Vagina (tissue), 2 donors: ENCODE results near the gene MED15. TPM values are rescaled to one million over a fixed set of nuclear protein-coding genes. Genes with fewer than 3 reads are reported as not detected.

ENCODE experiments used
- DNase-seq, 2 donors: peaks; one replicate each; pipeline ENCODE4 v3.0.0-alpha.2; 2017; ENCODE audit errors: extremely low spot score in 2 of 2
- H3K27ac ChIP-seq: fragments of 200-600 bp; sonication (generic); one replicate; pipeline ENCODE4 v1.5.1; 2019
- H3K27me3 ChIP-seq: fragments of 200-600 bp; sonication (generic); one replicate; pipeline ENCODE4 v1.5.1; 2019
- H3K36me3 ChIP-seq, 2 donors: fragments of 200-600 bp; sonication (generic); one replicate each; pipeline ENCODE4 v1.5.1; 2017 to 2019
- H3K4me1 ChIP-seq: fragments of 200-600 bp; sonication (generic); one replicate; pipeline ENCODE4 v1.5.1; 2019
- H3K4me3 ChIP-seq, 2 donors: fragments of 200-600 bp; sonication (generic); 1 replicate in 1 of 2; 2 replicates in 1 of 2; pipeline ENCODE4 v1.5.1; 2016 to 2019
- H3K9me3 ChIP-seq: fragments of 200-600 bp; sonication (generic); one replicate; pipeline ENCODE4 v1.5.1; 2019
- POLR2A ChIP-seq, 2 donors: fragments of 450-650 bp; IDR thresholded peaks; one replicate each; pipeline ENCODE4 v1.6.1; 2017; ENCODE audit warnings: antibody characterized with exemption in 2 of 2, mild to moderate bottlenecking in 2 of 2, moderate library complexity in 2 of 2
- POLR2AphosphoS5 ChIP-seq, 2 donors: sonication (generic); formaldehyde crosslinking; IDR thresholded peaks; one replicate each; pipeline ENCODE4 v1.9.0; 2017; ENCODE audit warnings: antibody characterized with exemption in 2 of 2, mild to moderate bottlenecking in 2 of 2, low read depth in 1 of 2; ENCODE audit not compliant: insufficient read depth in 1 of 2
- intact Hi-C: fragments of 100-400 bp; cut with DNase I; formaldehyde crosslinking; loops from one replicate; pipeline ENCODE4 v1.15.1; 2023
- total RNA-seq: library from RNA; depleted of rRNA; stranded (reverse); fragments of >200 nt; gene quantifications from one replicate; pipeline ENCODE4 v1.2.3, GENCODE V29; 2016
- TF ChIP-seq, protein P1 (sequence below), 3 experiments: fragments of 450-650 bp in 2 of 3; fragments of 200-600 bp in 1 of 3; sonication (generic) in 1 of 3; IDR thresholded peaks; one replicate each; pipeline ENCODE4 v1.5.1; 2017 to 2019; ENCODE audit warnings: antibody characterized with exemption in 3 of 3, mild to moderate bottlenecking in 2 of 3, moderate library complexity in 2 of 3

MED15 gene
- total RNA-seq, 1 donor from 2014 or later = 72.2 TPM

DNA sequence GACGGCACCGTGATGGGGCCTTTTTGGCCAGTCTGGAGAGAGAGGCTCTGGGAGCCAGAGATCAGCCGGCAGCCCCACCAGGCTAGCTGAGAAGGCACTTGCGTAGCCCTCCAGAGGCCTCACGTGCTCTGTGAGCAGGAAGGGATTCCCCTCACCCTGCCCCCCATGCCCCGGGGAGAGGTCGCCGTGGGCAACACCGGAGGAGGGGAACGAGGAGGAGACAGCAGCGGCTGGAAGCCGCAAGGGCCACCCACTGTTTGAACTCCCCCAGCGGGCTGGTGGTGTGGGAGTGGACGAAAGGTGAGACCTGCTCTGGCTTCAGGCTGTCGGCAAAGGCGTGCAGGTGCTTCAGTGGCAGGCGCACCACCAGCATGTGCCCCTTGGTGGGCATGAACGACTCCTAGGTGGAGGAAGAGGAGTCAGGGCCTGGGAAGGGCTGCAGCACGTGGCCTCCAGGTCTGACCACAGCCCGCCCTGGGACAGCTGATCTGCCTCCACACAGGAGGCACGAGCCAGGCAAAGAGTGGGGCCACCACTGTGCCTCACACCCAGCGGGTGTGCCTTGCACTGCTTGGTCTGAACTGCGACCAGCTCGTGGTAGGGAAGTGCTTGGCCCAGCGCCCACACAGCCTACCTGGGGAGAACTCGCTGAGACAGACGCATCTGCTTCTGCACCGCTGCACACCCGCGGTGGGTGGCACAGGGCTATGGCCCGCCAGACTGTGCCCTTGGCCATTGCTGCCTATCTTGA, 99.9 kb downstream of the MED15 start:
- no peak for TF ChIP-seq POLR2AphosphoS5 (IDR thresholded peaks at IDR 0.05; ENCODE audit: insufficient read depth in 1 of 2, low read depth in 1 of 2)
- TF ChIP-seq POLR2A (IDR thresholded peaks at IDR 0.05) = no peak
- TF ChIP-seq, protein P1, sequence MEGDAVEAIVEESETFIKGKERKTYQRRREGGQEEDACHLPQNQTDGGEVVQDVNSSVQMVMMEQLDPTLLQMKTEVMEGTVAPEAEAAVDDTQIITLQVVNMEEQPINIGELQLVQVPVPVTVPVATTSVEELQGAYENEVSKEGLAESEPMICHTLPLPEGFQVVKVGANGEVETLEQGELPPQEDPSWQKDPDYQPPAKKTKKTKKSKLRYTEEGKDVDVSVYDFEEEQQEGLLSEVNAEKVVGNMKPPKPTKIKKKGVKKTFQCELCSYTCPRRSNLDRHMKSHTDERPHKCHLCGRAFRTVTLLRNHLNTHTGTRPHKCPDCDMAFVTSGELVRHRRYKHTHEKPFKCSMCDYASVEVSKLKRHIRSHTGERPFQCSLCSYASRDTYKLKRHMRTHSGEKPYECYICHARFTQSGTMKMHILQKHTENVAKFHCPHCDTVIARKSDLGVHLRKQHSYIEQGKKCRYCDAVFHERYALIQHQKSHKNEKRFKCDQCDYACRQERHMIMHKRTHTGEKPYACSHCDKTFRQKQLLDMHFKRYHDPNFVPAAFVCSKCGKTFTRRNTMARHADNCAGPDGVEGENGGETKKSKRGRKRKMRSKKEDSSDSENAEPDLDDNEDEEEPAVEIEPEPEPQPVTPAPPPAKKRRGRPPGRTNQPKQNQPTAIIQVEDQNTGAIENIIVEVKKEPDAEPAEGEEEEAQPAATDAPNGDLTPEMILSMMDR (IDR thresholded peaks at IDR 0.05) = no peak
- peaks cover 8% of the 10 kb centered on the region for H3K4me1 ChIP-seq
- H3K36me3 ChIP-seq = no peaks in the 10 kb centered on the region
- H3K9me3 ChIP-seq = no peaks in the 10 kb centered on the region
- H3K4me3 ChIP-seq = no peak overlapping the region
- no peaks in the 10 kb centered on the region for H3K27me3 ChIP-seq
- intact Hi-C loops = no loop called here
- no peak for DNase-seq
- H3K27ac ChIP-seq = no peak overlapping the region

DNA sequence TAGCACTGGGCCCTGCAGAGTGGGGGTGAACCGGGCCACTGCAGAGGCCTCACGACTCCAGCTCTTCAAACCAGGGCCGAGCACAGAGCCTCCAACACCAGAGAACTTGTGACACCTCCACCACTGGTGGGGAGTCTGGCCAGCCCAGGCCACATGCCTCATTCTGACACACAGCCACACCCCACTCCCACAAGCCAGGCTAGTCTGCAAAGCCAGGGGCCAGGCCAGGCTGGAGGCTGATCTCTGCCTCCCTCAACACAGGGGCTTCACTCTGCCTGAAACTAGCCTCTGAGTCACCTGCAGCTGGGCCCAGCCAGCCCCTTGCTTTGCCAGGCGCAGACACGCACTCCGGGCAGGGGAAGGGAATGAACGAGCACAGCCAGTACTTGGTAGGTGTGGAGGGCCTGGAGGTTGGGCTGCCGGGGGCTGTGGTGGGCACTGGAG, 102.9 kb downstream of the MED15 start:
- H3K4me1 ChIP-seq = peaks cover 8% of the 10 kb centered on the region
- no peaks in the 10 kb centered on the region for H3K9me3 ChIP-seq
- no peaks in the 10 kb centered on the region for H3K36me3 ChIP-seq
- TF ChIP-seq, protein P1 (IDR thresholded peaks at IDR 0.05) = no peak
- TF ChIP-seq POLR2AphosphoS5 (IDR thresholded peaks at IDR 0.05; ENCODE audit: insufficient read depth in 1 of 2, low read depth in 1 of 2) (no peak), POLR2A (IDR thresholded peaks at IDR 0.05) (no peak)
- DNase-seq = no peak
- intact Hi-C loops = no loop called here
- H3K27me3 ChIP-seq = no peaks in the 10 kb centered on the region
- no peak overlapping the region for H3K27ac ChIP-seq
- no peak overlapping the region for H3K4me3 ChIP-seq

DNA sequence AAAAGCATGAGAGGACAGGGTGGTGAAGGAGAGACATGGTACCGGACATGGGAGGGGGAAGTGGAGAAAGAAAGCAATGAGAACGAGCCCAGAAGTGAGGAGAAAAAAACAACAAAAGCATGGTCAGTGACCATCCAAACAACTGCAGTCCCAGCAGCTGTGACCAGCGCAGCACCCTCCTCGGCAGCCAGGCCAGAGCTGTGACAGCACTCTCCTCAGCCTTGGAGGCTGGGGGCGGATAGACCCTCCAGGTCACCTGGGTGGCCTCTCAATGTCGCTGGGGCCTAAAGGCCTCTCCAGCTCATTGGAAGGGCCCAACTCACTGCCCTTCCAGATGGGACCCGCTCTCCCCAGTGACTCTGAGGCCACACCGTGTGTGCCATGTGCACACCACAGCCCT, 103.3 kb downstream of the MED15 start:
- Histone ChIP-seq H3K9me3 (no peaks in the 10 kb centered on the region), H3K4me1 (peaks cover 4% of the 10 kb centered on the region), H3K36me3 (no peaks in the 10 kb centered on the region), H3K27me3 (no peaks in the 10 kb centered on the region), H3K4me3 (no peak overlapping the region), H3K27ac (no peak overlapping the region)
- intact Hi-C loops = no loop called here
- no peak for TF ChIP-seq POLR2AphosphoS5 (IDR thresholded peaks at IDR 0.05; ENCODE audit: insufficient read depth in 1 of 2, low read depth in 1 of 2)
- TF ChIP-seq, protein P1 (IDR thresholded peaks at IDR 0.05) = no peak
- no peak for TF ChIP-seq POLR2A (IDR thresholded peaks at IDR 0.05)
- no peak for DNase-seq

DNA sequence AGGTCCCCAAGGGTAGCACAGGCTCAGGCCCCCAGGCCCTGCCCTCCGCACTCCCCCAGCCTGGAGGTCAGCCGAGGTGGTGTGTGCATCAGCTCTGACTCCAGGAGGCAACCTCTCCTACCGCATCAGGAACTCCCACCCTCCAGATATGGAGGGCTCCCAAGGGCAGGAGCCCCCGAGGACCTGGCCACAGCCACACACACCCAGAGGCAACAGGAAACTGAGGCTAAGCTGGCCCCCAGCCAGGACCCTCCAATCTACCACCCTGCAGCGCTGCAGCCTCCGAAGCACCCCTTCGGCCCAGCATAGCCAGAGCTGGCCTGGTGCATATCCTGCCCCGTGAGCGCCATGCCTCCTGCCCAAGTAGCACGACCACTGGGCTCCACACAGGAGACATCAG, 104.0 kb downstream of the MED15 start:
- no peak for DNase-seq
- no peak overlapping the region for H3K4me3 ChIP-seq
- TF ChIP-seq POLR2A (IDR thresholded peaks at IDR 0.05) (no peak), POLR2AphosphoS5 (IDR thresholded peaks at IDR 0.05; ENCODE audit: insufficient read depth in 1 of 2, low read depth in 1 of 2) (no peak)
- TF ChIP-seq, protein P1 (IDR thresholded peaks at IDR 0.05) = no peak
- intact Hi-C loops = no loop called here
- H3K27me3 ChIP-seq = no peaks in the 10 kb centered on the region
- H3K9me3 ChIP-seq = no peaks in the 10 kb centered on the region
- no peaks in the 10 kb centered on the region for H3K4me1 ChIP-seq
- H3K27ac ChIP-seq = no peak overlapping the region
- H3K36me3 ChIP-seq = no peaks in the 10 kb centered on the region

DNA sequence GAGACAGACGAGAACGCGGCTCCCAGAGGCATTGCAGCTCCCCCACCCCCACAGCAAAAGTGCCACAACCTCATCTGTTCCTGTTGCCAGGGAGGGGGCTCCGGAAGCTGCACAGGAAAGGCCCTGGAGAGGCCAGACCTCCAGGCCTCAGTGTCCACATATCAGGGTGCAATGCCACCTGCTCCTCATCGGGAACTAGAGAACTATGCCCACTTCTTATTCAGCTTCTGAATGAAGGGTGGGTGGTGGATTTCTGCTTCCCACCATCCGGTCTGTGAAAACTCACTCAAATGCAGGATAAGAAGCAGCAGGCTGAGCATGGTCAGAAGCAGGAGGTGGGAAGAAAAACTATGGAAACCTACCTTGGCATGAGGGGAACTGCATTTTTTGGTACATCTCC, 105.9 kb downstream of the MED15 start:
- H3K4me1 ChIP-seq = no peaks in the 10 kb centered on the region
- DNase-seq = no peak
- intact Hi-C loops = no loop called here
- H3K27ac ChIP-seq = no peak overlapping the region
- H3K36me3 ChIP-seq = no peaks in the 10 kb centered on the region
- no peaks in the 10 kb centered on the region for H3K9me3 ChIP-seq
- no peaks in the 10 kb centered on the region for H3K27me3 ChIP-seq
- no peak for TF ChIP-seq POLR2A (IDR thresholded peaks at IDR 0.05)
- no peak for TF ChIP-seq POLR2AphosphoS5 (IDR thresholded peaks at IDR 0.05; ENCODE audit: insufficient read depth in 1 of 2, low read depth in 1 of 2)
- TF ChIP-seq, protein P1 (IDR thresholded peaks at IDR 0.05) = no peak
- no peak overlapping the region for H3K4me3 ChIP-seq
